HL-60/S4 treated with retinoic acid at 250 ng/mL for 4 days and 3 days (cell line): Measurements from ENCODE around the gene QARS1.

ENCODE experiments used
- in situ Hi-C: fragments of 300-500 bp; cut with MboI; formaldehyde crosslinking; loops from 2 replicates; pipeline ENCODE4 v1.7.0; 2022; ENCODE audit warnings: low sequenced_read_pairs

QARS1 gene

GRCh38 chr3:49054344-49054862, 50.2 kb downstream of the QARS1 start:
- in situ Hi-C loops: no loop called here

- in situ Hi-C loops: no loop called here
Observed at GRCh38 chr3:49053543-49053942, 51.0 kb downstream of the QARS1 start.
